Measurements from ENCODE around the gene RPL18A. TPM values are rescaled to one million over a fixed set of nuclear protein-coding genes. Genes with fewer than 3 reads are reported as not detected.

Gene RPL18A
- total and polyA plus RNA-seq, 2 donors from 2014 or later, result 1,282 to 1,707 TPM

DNA sequence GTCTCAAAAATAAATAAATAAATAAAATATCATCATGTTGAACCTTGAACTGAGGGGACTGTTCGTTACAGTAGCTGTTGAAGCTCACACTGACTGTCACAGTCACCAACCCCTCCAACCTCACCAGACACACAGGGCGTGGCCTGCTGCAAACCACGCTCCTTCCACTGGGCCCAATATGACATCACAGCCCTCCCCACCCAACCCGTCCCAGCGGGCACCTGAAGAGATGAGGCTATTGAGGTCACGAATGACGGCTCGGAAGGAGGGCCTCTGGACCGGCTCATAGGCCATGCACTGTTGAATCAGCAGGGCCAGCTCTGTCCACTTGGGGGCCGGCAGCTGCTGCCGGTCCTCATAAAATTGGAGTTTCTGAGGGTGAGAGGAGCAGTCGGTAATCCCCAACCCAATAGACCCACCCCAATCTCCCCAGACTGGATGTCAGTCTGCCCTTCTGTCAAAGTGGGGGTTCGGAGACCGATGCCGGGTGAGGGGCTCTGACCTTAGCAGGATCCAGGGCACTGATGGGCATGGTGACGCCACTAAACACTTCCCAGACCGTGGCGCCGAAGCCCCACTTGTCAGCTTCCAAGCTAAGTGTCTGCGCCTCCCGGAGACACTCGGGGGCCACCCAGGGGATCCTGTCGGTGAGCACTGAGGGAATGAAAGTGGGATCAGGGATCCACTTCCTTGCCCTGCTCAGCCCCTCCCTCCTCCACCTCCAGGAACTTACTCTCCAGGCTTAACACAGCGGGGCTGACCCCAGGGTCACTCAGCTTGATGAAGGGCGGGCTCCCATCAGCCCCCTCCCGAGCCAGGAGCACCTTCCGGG lies 25.1 kb upstream of the RPL18A start:
- no peaks in the 10 kb centered on the region for H3K27me3 ChIP-seq (ENCODE audit: control insufficient read depth, insufficient read depth, low read length)
- DNase-seq (no peak), FAIRE-seq (no peak)
- no peaks in the 10 kb centered on the region for H3K9me3 ChIP-seq (ENCODE audit: control insufficient read depth in 2 of 3, insufficient read depth in 1 of 3, low read length in 3 of 3)
- intact Hi-C loops (cut with DNase I), result no loop called here
- H3K36me3 ChIP-seq (ENCODE audit: control insufficient read depth in 2 of 3, insufficient read depth in 3 of 3, low read length in 3 of 3), result no peaks in the 10 kb centered on the region
- TF ChIP-seq, protein P1, sequence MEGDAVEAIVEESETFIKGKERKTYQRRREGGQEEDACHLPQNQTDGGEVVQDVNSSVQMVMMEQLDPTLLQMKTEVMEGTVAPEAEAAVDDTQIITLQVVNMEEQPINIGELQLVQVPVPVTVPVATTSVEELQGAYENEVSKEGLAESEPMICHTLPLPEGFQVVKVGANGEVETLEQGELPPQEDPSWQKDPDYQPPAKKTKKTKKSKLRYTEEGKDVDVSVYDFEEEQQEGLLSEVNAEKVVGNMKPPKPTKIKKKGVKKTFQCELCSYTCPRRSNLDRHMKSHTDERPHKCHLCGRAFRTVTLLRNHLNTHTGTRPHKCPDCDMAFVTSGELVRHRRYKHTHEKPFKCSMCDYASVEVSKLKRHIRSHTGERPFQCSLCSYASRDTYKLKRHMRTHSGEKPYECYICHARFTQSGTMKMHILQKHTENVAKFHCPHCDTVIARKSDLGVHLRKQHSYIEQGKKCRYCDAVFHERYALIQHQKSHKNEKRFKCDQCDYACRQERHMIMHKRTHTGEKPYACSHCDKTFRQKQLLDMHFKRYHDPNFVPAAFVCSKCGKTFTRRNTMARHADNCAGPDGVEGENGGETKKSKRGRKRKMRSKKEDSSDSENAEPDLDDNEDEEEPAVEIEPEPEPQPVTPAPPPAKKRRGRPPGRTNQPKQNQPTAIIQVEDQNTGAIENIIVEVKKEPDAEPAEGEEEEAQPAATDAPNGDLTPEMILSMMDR (IDR thresholded peaks at IDR 0.05; ENCODE audit: borderline replicate concordance, extremely low read depth, insufficient read depth), result no peak
- H3K9ac ChIP-seq (ENCODE audit: low read length in 3 of 3), result no peak overlapping the region
- H3K27ac ChIP-seq (ENCODE audit: low read depth in 2 of 2, low read length in 2 of 2), result no peak overlapping the region
- no peaks in the 10 kb centered on the region for H3K4me1 ChIP-seq (ENCODE audit: control insufficient read depth in 2 of 3, insufficient read depth in 2 of 3, low read depth in 1 of 3, low read length in 3 of 3)
- H3K4me3 ChIP-seq (ENCODE audit: low read length in 3 of 3), result no peak overlapping the region

DNA sequence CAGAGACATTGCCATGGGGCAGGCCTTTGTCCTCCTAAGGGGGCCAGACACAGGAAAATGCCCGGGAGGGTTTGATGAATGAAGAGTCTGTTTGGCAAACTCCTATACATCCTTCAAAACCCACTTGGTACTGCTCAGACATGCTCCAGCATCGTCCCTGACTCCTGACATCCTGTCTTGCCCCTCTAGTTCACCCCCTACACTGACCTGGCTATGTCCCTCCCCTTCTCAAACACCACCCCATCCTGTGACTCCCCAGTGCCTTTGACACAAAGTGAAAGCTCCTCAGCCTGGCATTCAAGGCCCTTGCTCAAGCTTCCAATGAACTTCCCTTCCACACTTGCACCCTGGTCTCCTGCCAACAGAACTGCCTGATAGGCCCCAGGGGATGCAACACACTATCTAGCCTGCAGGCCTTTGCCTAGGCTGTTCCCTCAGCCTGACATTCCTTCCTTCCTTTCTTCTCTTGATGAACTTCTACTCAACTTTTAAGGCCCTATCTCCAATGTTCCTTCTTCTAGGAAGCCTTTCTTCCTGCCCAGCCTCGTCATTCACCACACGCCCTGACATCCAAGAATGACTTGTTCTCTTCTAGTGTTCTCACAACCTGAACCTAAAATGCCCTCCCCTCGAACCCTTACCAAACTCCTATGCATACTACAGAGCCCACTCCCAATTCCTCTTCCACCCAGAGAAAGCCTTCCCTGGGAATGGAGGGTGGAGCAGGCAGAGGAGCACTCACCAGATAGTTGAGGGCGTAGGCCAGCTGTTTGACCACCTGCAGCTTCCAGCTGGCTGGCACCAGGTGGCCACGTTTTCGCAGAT lies 24.3 kb upstream of the RPL18A start:
- no peak for DNase-seq
- Histone ChIP-seq H3K4me1 (ENCODE audit: control insufficient read depth in 2 of 3, insufficient read depth in 2 of 3, low read depth in 1 of 3, low read length in 3 of 3) (no peaks in the 10 kb centered on the region), H3K27me3 (ENCODE audit: control insufficient read depth, insufficient read depth, low read length) (no peaks in the 10 kb centered on the region), H3K27ac (ENCODE audit: low read depth in 2 of 2, low read length in 2 of 2) (no peak overlapping the region), H3K9ac (ENCODE audit: low read length in 3 of 3) (no peak overlapping the region), H3K4me3 (ENCODE audit: low read length in 3 of 3) (no peak overlapping the region), H3K36me3 (ENCODE audit: control insufficient read depth in 2 of 3, insufficient read depth in 3 of 3, low read length in 3 of 3) (no peaks in the 10 kb centered on the region), H3K9me3 (ENCODE audit: control insufficient read depth in 2 of 3, insufficient read depth in 1 of 3, low read length in 3 of 3) (no peaks in the 10 kb centered on the region)
- FAIRE-seq, result no peak
- intact Hi-C loops (cut with DNase I), result no loop called here
- TF ChIP-seq, protein P1 (IDR thresholded peaks at IDR 0.05; ENCODE audit: borderline replicate concordance, extremely low read depth, insufficient read depth), result no peak

DNA sequence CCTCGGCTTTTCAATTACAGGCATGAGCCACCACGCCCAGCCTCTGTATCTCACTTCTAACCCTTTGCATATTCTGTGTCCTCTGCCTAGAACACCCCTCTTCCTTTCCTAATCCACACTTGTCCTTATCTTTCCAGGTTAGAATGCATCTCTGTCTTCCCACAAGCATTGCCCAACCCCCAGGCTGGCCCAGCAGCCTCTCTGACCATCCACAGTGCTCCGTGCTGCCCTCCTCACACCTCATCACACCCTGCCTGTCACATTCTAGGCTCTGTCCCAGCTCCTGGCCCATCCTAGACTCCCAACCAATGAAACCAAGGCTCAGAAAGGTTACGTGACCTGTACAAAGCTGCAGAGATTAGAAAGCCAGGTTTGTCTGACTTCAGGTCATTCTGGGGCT lies 23.2 kb upstream of the RPL18A start:
- TF ChIP-seq, protein P1 (IDR thresholded peaks at IDR 0.05; ENCODE audit: borderline replicate concordance, extremely low read depth, insufficient read depth), result no peak
- Histone ChIP-seq H3K4me1 (ENCODE audit: control insufficient read depth in 2 of 3, insufficient read depth in 2 of 3, low read depth in 1 of 3, low read length in 3 of 3) (peaks cover 0 to 2% (median 0%) of the 10 kb centered on the region in 3 donors), H3K9me3 (ENCODE audit: control insufficient read depth in 2 of 3, insufficient read depth in 1 of 3, low read length in 3 of 3) (no peaks in the 10 kb centered on the region), H3K27me3 (ENCODE audit: control insufficient read depth, insufficient read depth, low read length) (no peaks in the 10 kb centered on the region), H3K36me3 (ENCODE audit: control insufficient read depth in 2 of 3, insufficient read depth in 3 of 3, low read length in 3 of 3) (no peaks in the 10 kb centered on the region), H3K9ac (ENCODE audit: low read length in 3 of 3) (no peak overlapping the region), H3K27ac (ENCODE audit: low read depth in 2 of 2, low read length in 2 of 2) (no peak overlapping the region), H3K4me3 (ENCODE audit: low read length in 3 of 3) (no peak overlapping the region)
- intact Hi-C loops (cut with DNase I), result no loop called here
- no peak for FAIRE-seq
- DNase-seq, result no peak

Measured in kidney (tissue), 14 donors.